CMK (cell line): Measurements from ENCODE around the gene GRAPL.
"Not testable (repeated sequence)": the region's sequence is repeated elsewhere in the genome, so short reads cannot be mapped to it uniquely, and the experiment has no call there.

ENCODE experiments used
- DNase-seq: peaks from one replicate; pipeline ENCODE4 v3.0.0-alpha.2; 2010; ENCODE audit warnings: low read depth

Gene GRAPL

DNA sequence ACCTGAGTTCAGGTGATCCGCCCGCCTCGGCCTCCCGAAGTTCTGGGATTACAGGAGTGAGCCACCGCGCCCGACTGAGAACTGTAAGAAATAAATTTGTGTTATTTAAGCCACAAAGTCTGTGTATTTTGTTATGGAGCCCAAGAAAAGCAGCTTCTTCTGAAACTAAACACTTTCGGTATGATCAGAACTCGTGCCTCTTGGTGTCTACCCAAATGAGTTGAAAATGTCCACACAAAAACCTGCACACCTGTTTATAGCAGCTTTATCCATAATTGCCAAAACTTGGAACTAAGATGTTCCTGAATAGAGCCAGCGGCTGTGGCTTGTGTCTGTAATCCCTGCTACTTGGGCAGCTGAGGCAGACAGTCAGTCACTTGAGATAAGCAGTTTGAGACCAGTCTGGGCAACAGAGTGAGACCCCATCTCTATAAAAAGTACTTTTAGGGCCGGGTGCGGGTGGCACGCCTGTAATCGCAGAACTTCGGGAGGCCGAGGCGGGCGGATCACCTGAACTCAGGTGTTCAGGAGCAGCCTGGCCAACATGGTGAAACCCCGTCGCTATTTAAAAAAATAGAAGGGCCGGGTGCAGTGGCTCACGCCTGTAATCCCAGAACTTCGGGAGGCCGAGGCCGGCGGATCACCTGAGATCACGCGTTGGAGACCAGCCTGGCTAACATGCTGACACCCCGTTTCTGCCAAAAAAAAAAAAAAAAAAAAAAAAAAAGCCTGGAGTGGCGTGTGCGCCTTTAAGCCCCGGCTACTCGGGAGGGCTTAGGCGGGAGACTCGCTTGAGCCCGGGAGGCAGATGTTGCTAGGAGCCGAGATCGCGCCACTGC lies 61.7 kb downstream of the GRAPL start:
- DNase-seq = not testable (repeated sequence)

GRCh38 chr17:19189781-19190405 lies 62.5 kb downstream of the GRAPL start:
- not testable (repeated sequence) for DNase-seq

DNA sequence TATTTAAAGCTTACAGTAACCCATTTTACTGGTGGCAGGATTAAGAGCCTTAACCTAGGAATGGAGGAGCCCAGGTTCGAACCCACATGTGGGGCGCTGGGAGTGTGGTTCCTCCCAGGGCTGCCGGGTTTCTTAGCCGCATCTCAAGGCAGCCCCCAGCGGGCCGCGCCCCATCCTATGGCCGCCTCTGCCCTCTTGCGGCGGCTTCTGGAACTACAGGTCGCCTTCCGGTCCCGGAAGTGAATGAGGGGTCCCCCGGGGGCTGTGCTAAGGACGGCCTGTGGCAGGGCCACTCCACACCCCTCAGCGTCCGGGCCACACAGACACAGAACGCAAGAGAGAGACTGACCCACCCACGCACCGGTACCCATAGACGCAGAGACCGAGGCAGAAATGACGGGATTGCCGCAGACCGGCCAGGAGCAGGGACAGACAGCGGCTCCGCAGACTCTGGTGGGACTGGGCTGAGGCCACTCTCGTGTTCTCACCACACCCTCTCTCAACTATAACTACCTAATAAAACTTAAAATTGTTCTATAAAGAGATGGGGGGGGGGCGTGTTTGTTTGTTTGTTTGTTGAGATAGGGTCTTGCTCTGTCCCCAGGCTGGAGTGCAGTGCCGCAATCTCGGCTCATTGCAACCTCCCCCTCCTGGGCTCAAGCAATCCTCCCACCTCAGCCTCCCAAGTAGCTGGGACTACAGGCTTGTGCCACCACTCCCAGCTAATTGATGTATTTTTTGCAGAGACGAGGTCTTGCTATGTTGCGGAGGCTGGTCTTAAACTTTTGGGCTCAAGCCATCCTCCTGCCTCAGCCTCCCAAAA lies 69.2 kb downstream of the GRAPL start:
- not testable (repeated sequence) for DNase-seq

DNA sequence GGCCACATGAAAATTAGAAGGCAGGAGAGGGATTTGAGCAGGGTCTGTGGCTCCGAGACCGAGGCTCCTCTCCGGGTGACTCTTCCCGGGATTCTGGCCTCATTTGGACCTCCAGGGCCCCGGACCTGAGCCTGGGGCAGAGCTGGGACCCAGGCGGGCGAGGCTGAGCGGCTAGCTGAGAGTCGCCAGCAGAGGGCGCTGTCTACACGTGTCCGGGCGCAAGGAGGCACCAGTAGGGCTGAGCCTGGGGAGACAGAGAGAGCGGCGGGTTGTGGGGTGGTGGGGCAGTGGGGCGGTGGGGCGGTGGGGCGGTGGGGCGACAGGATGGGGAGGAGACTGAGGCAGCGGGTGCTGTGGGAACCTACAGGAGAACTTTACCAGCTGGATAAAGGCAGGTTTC lies 75.1 kb downstream of the GRAPL start:
- not testable (repeated sequence) for DNase-seq

DNA sequence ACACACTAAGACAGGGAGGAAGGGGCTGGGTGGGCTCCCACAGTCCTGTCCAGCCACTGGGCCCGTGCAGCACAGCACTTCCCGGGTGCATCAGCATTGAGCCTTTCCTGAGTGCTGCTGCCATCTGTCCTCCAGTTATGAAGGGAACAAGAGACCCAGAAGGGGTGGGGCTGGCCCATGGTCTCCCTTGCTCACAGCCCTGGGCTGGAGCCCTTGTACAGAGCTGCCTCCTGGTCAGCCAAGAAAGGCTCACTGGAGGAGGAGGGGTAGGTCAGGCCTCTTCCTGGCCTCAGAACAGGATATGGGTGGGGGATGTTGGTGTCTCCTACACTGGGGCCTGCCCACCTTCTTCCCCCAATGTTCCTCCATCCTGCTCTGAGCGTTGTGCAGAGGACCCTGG lies 76.0 kb downstream of the GRAPL start:
- not testable (repeated sequence) for DNase-seq
